Activated B cell treated with CpG ODN at 0.5 μM for 24 hours (primary cell): ENCODE measurements around the gene CCDC33. TPM values are rescaled to one million over a fixed set of nuclear protein-coding genes. Genes with fewer than 3 reads are reported as not detected.

Experiments used
- ATAC-seq: fragments of 200-7000 bp; cut with Tn5 transposase; one replicate; pipeline ENCODE4 v1.10.0; 2021; ENCODE audit warnings: low read depth, mild to moderate bottlenecking, moderate library complexity
- CTCF ChIA-PET: fragments of 350-600 bp; sonication (Branson Sonifier 250); formaldehyde crosslinking; loops from one replicate; lab custom pipeline; 2021; ENCODE audit warnings: antibody characterized with exemption; lab: Charles Lee
- POLR2A ChIA-PET: fragments of 350-600 bp; sonication (Branson Sonifier 250); formaldehyde crosslinking; loops from one replicate; lab custom pipeline; 2021; ENCODE audit warnings: antibody characterized with exemption; lab: Charles Lee
- DNase-seq: peaks from one replicate; pipeline ENCODE4 v3.0.0; 2022
- H3K27ac Mint-ChIP-seq: one replicate; pipeline ENCODE4 v1.8.0; 2020; ENCODE audit warnings: mixed read lengths
- H3K27me3 Mint-ChIP-seq: one replicate; pipeline ENCODE4 v1.8.0; 2021; ENCODE audit warnings: mixed read lengths
- H3K36me3 Mint-ChIP-seq: one replicate; pipeline ENCODE4 v1.8.0; 2021; ENCODE audit warnings: low read depth, mixed read lengths
- H3K4me1 Mint-ChIP-seq: one replicate; pipeline ENCODE4 v1.8.0; 2021; ENCODE audit warnings: mixed read lengths
- H3K4me3 Mint-ChIP-seq: one replicate; pipeline ENCODE4 v1.8.0; 2020; ENCODE audit warnings: mild to moderate bottlenecking, mixed read lengths
- H3K9me3 Mint-ChIP-seq: one replicate; pipeline ENCODE4 v1.8.0; 2020; ENCODE audit warnings: mixed read lengths
- intact Hi-C: fragments of 100-400 bp; cut with micrococcal nuclease; formaldehyde crosslinking; loops from one replicate; pipeline ENCODE4 v1.15.1; 2024
- total RNA-seq: library from RNA; stranded (reverse); gene quantifications from 2 replicates; pipeline ENCODE4 v1.2.3, GENCODE V29; 2022
- TF ChIP-seq, protein P1 (sequence below): fragments of 200-600 bp; IDR thresholded peaks from one replicate; pipeline ENCODE4 v1.8.0; 2022; ENCODE audit warnings: antibody characterized with exemption, mild to moderate bottlenecking

Gene CCDC33
- total RNA-seq, 1 donor from 2014 or later: not detected

DNA sequence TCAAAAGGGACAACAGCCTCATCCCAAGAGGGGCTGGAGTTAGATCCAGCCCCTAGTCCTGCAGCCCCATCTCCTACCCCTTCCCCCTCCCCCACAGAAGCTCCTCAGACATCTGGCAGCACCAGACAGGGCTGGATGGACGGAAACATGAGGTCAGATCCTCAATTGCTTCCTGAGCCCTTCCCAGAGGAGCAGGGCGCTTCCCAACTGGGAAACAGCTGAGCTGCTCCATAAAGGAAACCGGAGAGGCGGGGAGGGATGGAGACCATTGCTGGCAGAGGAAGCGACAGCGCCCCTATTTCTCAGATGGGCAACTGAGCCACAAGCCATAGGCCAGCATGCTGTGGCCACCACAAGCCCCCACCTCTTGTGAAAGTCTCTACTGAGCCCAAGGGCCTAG is 149.6 kb downstream of the CCDC33 start:
- ChIA-PET POLR2A (interaction anchor here (0.5 to 14.2 kb wide), 11 partner anchors 10 to 1352 kb away, joined by 3 to 563 read pairs (median 6); partner anchors contain the start of gene SEMA7A), CTCF (interaction anchor here (1.3 to 12.5 kb wide), 5 partner anchors 9 to 402 kb away, joined by 4 to 403 read pairs (median 29); partner anchors contain the start of gene SEMA7A)
- Mint-ChIP-seq H3K36me3 (no peaks in the 10 kb centered on the region), H3K27ac (peak overlapping the region; percentile 97), H3K4me1 (peaks cover 84% of the 10 kb centered on the region), H3K9me3 (no peaks in the 10 kb centered on the region), H3K4me3 (peak overlapping the region; percentile 75), H3K27me3 (no peaks in the 10 kb centered on the region)
- TF ChIP-seq, protein P1, sequence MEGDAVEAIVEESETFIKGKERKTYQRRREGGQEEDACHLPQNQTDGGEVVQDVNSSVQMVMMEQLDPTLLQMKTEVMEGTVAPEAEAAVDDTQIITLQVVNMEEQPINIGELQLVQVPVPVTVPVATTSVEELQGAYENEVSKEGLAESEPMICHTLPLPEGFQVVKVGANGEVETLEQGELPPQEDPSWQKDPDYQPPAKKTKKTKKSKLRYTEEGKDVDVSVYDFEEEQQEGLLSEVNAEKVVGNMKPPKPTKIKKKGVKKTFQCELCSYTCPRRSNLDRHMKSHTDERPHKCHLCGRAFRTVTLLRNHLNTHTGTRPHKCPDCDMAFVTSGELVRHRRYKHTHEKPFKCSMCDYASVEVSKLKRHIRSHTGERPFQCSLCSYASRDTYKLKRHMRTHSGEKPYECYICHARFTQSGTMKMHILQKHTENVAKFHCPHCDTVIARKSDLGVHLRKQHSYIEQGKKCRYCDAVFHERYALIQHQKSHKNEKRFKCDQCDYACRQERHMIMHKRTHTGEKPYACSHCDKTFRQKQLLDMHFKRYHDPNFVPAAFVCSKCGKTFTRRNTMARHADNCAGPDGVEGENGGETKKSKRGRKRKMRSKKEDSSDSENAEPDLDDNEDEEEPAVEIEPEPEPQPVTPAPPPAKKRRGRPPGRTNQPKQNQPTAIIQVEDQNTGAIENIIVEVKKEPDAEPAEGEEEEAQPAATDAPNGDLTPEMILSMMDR: no peak
- intact Hi-C loops: loop anchor here (1.0 kb wide), 3 partner anchors 11 to 76 kb away; partner anchors contain the start of gene UBL7
- ATAC-seq: no peak
- DNase-seq: no peak

Other genes with a start within 250 kb of the CCDC33 start
- gene STOML1, start 244.0 kb upstream of the CCDC33 start, total RNA-seq: 8.9 and 10.6 TPM in 2 replicates
- gene PML, start 241.6 kb upstream of the CCDC33 start, total RNA-seq: 58.1 and 62.4 TPM in 2 replicates
- gene GOLGA6A, start 153.8 kb upstream of the CCDC33 start, total RNA-seq: not detected in 2 replicates
- not detected in 2 replicates for gene ISLR2, start 105.7 kb upstream of the CCDC33 start, total RNA-seq
- gene ISLR, start 62.6 kb upstream of the CCDC33 start, total RNA-seq: not detected in 2 replicates
- not detected in 2 replicates for gene STRA6, start 33.5 kb upstream of the CCDC33 start, total RNA-seq
- not detected in 2 replicates for gene CYP11A1, start 131.3 kb downstream of the CCDC33 start, total RNA-seq
- 159 and 178 TPM in 2 replicates for gene SEMA7A, start 197.6 kb downstream of the CCDC33 start, total RNA-seq
- 40.6 and 48.8 TPM in 2 replicates for gene UBL7, start 224.8 kb downstream of the CCDC33 start, total RNA-seq